GM15510 (cell line): ENCODE data around the gene SLC66A1.

Source experiments
- POLR2A ChIP-seq: IDR thresholded peaks from 3 replicates; pipeline ENCODE4 v1.6.1; 2011; ENCODE audit warnings: borderline replicate concordance; ENCODE audit not compliant: insufficient read length; ENCODE audit errors: extremely low read depth

The SLC66A1 gene

DNA sequence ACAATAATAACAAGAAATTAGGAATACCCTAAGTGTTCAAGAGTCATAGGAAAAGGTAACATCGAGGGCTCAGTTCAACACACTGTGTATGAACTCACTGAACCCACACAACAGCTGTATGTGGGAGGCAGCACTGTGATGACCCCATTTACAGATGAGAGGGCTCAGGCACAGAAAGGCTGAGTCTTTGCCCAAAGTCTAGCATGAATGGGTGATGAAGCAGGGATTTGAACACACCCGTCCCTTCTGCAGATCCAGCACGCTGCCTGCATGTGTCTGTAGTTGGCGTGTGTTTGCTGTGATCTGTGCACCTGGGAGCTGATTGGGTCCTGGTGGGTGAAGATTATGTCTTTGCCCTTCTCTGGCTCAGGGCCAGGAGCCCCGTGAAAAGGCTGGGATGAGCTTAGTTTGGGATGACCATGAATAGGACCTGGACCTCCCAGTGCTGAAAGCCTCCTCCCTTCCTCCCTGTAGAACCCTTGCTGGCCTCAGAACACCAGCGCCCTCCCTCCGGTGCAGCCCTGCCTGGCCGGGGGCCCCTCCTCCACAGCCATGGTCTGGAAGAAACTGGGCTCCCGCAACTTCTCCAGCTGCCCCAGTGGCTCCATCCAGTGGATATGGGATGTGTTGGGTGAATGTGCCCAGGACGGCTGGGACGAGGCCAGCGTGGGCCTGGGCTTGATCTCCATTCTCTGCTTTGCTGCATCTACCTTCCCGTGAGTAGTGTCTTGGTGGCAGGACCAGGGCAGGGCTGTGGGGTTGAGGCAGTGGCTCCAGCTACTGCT lies 5.2 kb downstream of the SLC66A1 start:
- TF ChIP-seq POLR2A, result no peak

GRCh38 chr1:19319196-19319595 lies 7.1 kb downstream of the SLC66A1 start:
- no peak for TF ChIP-seq POLR2A

- TF ChIP-seq POLR2A, result no peak
Observed at GRCh38 chr1:19321071-19321470, 8.9 kb downstream of the SLC66A1 start.

- TF ChIP-seq POLR2A, result no peak
Observed at GRCh38 chr1:19322481-19322880, 10.4 kb downstream of the SLC66A1 start.

DNA sequence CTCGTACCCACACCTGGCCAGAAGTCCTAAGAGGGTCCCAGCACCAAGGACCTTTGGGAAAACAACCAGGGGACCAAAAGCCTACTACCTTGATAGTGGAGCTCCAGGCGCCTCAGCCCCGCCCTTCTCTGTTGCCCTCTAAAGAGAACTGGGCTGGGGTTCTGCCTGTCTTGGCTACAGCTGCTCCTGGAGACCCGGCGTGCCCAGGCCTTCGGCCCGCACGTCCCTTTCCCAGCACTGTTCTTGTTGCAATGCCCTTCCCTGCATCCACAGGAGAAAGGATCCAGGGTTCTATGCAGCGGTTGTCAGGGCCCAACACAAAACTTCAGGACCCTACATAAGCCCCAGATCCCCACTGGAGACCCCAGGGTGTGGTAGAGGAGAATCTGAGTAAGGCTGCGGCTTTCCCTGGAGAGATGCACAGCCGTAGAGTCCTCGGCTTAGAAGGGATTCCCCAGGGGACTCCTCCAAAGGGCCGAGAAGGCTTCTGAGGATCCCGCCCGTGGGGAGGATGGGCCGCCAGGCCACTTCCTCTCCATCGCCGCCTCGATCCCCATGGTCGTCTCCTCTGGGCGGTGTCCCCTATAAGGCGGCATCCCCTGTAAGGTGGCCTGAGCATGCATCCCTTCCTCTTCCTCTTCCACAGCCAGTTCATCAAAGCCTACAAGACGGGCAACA lies 12.0 kb downstream of the SLC66A1 start:
- no peak for TF ChIP-seq POLR2A

GRCh38 chr1:19324665-19324990 lies 12.5 kb downstream of the SLC66A1 start:
- TF ChIP-seq POLR2A, result no peak

- TF ChIP-seq POLR2A, result no peak
Observed at GRCh38 chr1:19325368-19325957, 13.3 kb downstream of the SLC66A1 start.

GRCh38 chr1:19325958-19326747 lies 14.0 kb downstream of the SLC66A1 start:
- no peak for TF ChIP-seq POLR2A

GRCh38 chr1:19326748-19327065 lies 14.6 kb downstream of the SLC66A1 start:
- TF ChIP-seq POLR2A, result no peak

DNA sequence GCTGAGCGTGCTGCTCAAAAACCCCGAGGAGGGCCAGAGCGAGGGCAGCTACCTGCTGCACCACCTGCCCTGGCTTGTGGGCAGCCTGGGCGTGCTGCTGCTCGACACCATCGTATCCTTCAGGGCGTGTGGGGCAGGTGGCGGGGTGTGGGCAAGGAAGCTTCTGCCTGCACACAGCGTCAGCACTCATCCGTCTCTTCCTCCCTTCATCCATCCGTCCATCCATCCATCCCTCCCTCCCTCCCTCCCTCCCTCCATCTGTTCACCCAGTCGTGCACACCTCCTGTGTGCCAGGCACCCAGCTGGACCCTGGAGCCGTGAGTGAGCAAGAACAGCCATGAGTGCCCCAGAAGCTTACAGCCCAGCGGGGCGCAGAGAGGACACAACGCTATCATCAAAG lies 15.2 kb downstream of the SLC66A1 start:
- TF ChIP-seq POLR2A, result no peak

- TF ChIP-seq POLR2A, result no peak
Observed at GRCh38 chr1:19327736-19328135, 15.6 kb downstream of the SLC66A1 start.

- no peak for TF ChIP-seq POLR2A
Observed at GRCh38 chr1:19328486-19328885, 16.4 kb downstream of the SLC66A1 start.

- TF ChIP-seq POLR2A, result no peak
Observed at GRCh38 chr1:19329188-19329587, 17.1 kb downstream of the SLC66A1 start.

GRCh38 chr1:19329611-19330010 lies 17.5 kb downstream of the SLC66A1 start:
- no peak for TF ChIP-seq POLR2A

DNA sequence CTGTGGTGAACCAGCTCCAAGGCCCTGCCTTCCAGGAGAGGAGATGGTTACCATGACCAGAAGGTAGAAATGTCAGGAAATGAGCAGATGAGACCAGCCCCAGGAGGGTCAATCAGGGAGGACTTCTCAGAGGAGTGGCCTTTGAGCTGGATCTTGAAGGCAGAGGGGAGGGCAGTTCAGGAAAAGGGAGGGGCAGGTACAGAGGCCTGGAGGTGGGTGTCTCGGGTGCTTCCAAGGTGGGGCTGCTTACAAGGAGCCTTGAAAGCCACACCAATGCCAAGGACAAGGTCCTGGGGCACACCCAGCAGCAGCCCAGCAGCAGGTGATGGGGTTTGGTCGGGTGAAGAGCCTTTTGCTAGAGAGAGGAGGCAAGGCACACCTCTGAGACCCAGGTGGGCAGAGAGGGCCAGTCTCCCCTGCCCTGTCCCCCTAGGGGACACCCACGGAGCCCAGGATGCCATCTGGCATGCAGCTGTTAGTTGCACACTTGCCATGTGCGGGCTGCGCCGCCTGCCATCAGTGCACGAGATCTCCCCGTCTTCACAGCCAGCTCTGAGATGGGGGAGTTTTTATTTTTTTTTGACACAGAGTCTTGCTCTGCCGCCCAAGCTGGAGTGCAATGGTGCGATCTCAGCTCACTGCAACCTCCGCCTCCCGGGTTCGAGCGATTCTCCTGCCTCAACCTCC lies 18.5 kb downstream of the SLC66A1 start:
- no peak for TF ChIP-seq POLR2A
